Subcutaneous abdominal adipose tissue (tissue), 5 donors: ENCODE data around the gene SLC22A23.
A peak's percentile ranks its signal among the peaks of the same experiment; 100 is the strongest.

ENCODE experiments used
- H3K27ac ChIP-seq: one replicate; pipeline ENCODE4 v1.7.0; 2013; ENCODE audit warnings: low read depth, mild to moderate bottlenecking, inconsistent platforms, low read length, moderate library complexity
- H3K27me3 ChIP-seq, 5 donors: one replicate each; pipeline ENCODE4 v1.7.0; 2013; ENCODE audit warnings: low read length in 5 of 5, inconsistent platforms in 1 of 5; ENCODE audit not compliant: control insufficient read depth in 5 of 5, insufficient read depth in 4 of 5
- H3K36me3 ChIP-seq, 5 donors: one replicate each; pipeline ENCODE4 v1.7.0; 2013; ENCODE audit warnings: low read length in 5 of 5; ENCODE audit not compliant: control insufficient read depth in 5 of 5, insufficient read depth in 5 of 5
- H3K4me1 ChIP-seq, 5 donors: one replicate each; pipeline ENCODE4 v1.7.0; 2013; ENCODE audit warnings: low read length in 5 of 5, mild to moderate bottlenecking in 3 of 5, moderate library complexity in 1 of 5; ENCODE audit not compliant: control insufficient read depth in 5 of 5, insufficient read depth in 5 of 5
- H3K4me3 ChIP-seq, 5 donors: one replicate each; pipeline ENCODE4 v1.7.0; 2013; ENCODE audit warnings: low read length in 5 of 5, low read depth in 1 of 5
- H3K9ac ChIP-seq, 5 donors: one replicate each; pipeline ENCODE4 v1.7.0; 2013; ENCODE audit warnings: low read length in 5 of 5, mild to moderate bottlenecking in 4 of 5, moderate library complexity in 3 of 5
- H3K9me3 ChIP-seq, 5 donors: one replicate each; pipeline ENCODE4 v1.7.0; 2013; ENCODE audit warnings: low read length in 5 of 5; ENCODE audit not compliant: control insufficient read depth in 5 of 5
- donor health status: healthy.
- donor health status: healthy.
- donor health status: healthy.
- donor health status: healthy.
- donor health status: healthy.

SLC22A23 gene

GRCh38 chr6:3330199-3330598 lies 126.7 kb downstream of the SLC22A23 start:
- peaks cover 4 to 39% (median 31%) of the 10 kb centered on the region in 5 donors for H3K4me1 ChIP-seq
- no peak overlapping the region for H3K27ac ChIP-seq
- H3K27me3 ChIP-seq = no peaks in the 10 kb centered on the region
- no peaks in the 10 kb centered on the region for H3K9me3 ChIP-seq
- no peaks in the 10 kb centered on the region for H3K36me3 ChIP-seq
- H3K9ac ChIP-seq = no peak overlapping the region
- no peak overlapping the region for H3K4me3 ChIP-seq

- Histone ChIP-seq H3K27ac (no peak overlapping the region), H3K27me3 (no peaks in the 10 kb centered on the region), H3K4me1 (peaks cover 7 to 39% (median 32%) of the 10 kb centered on the region in 5 donors), H3K36me3 (no peaks in the 10 kb centered on the region), H3K9ac (no peak overlapping the region), H3K4me3 (no peak overlapping the region), H3K9me3 (no peaks in the 10 kb centered on the region)
These were observed 127.3 kb downstream of the SLC22A23 start for GRCh38 chr6:3329393-3330051.

- H3K36me3 ChIP-seq = no peaks in the 10 kb centered on the region
- peaks cover 7 to 43% (median 33%) of the 10 kb centered on the region in 5 donors for H3K4me1 ChIP-seq
- H3K27ac ChIP-seq = no peak overlapping the region
- no peaks in the 10 kb centered on the region for H3K9me3 ChIP-seq
- no peak overlapping the region for H3K4me3 ChIP-seq
- H3K27me3 ChIP-seq = no peaks in the 10 kb centered on the region
- no peak overlapping the region for H3K9ac ChIP-seq
These were observed 128.1 kb downstream of the SLC22A23 start for GRCh38 chr6:3328796-3329195.

DNA sequence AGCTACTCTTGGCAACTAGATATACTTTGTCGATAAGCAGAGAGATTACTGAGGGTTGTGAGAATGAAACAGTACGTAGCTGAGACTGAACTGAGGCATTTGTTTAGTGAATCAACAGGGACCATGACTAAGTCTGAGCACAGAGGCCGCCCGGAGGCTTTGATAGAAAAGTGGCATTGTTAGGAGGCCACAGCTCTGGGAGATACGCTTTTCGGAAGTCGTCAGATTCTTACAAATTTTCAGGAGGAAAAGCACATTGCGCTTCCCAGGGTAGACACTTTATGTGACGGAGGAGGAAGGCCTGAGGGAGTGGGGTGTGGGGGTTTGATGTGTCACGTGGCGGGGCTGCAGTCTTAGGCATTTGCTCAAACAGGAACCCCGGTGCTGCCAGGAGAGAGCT lies 128.7 kb downstream of the SLC22A23 start:
- Histone ChIP-seq H3K36me3 (no peaks in the 10 kb centered on the region), H3K9me3 (no peaks in the 10 kb centered on the region), H3K4me3 (no peak overlapping the region), H3K4me1 (peaks cover 7 to 47% (median 36%) of the 10 kb centered on the region in 5 donors), H3K27ac (no peak overlapping the region), H3K9ac (no peak overlapping the region), H3K27me3 (no peaks in the 10 kb centered on the region)

DNA sequence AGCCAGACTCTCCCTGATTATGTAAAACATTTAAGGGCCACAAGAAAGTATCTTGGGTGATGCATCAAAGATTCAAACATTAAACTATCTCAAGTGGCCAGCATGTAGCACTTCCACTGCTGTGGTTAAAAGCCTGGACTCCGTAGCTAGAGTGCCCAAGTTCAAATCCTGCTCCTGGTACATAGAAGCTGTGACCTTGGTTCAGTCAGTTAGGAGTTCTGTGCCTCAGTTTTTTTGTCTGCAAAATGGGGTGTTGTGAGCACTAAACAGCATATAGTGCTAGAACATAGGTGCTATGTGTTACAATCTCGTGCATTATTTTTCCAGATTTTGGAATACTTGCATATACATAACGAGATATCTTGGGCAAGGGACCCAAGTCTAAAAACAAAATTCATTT lies 129.4 kb downstream of the SLC22A23 start:
- H3K36me3 ChIP-seq = peaks cover 0 to 4% (median 0%) of the 10 kb centered on the region in 5 donors
- H3K9ac ChIP-seq = no peak overlapping the region
- H3K4me3 ChIP-seq = no peak overlapping the region
- H3K4me1 ChIP-seq = peaks cover 7 to 50% (median 36%) of the 10 kb centered on the region in 5 donors
- H3K9me3 ChIP-seq = no peaks in the 10 kb centered on the region
- H3K27me3 ChIP-seq = no peaks in the 10 kb centered on the region
- H3K27ac ChIP-seq = no peak overlapping the region

- Histone ChIP-seq H3K27me3 (no peaks in the 10 kb centered on the region), H3K4me1 (peaks cover 5 to 51% (median 34%) of the 10 kb centered on the region in 5 donors), H3K9me3 (no peaks in the 10 kb centered on the region), H3K4me3 (no peak overlapping the region), H3K27ac (no peak overlapping the region), H3K36me3 (peaks cover 0 to 4% (median 0%) of the 10 kb centered on the region in 5 donors), H3K9ac (no peak overlapping the region)
These were observed 129.9 kb downstream of the SLC22A23 start for GRCh38 chr6:3326981-3327380.

DNA sequence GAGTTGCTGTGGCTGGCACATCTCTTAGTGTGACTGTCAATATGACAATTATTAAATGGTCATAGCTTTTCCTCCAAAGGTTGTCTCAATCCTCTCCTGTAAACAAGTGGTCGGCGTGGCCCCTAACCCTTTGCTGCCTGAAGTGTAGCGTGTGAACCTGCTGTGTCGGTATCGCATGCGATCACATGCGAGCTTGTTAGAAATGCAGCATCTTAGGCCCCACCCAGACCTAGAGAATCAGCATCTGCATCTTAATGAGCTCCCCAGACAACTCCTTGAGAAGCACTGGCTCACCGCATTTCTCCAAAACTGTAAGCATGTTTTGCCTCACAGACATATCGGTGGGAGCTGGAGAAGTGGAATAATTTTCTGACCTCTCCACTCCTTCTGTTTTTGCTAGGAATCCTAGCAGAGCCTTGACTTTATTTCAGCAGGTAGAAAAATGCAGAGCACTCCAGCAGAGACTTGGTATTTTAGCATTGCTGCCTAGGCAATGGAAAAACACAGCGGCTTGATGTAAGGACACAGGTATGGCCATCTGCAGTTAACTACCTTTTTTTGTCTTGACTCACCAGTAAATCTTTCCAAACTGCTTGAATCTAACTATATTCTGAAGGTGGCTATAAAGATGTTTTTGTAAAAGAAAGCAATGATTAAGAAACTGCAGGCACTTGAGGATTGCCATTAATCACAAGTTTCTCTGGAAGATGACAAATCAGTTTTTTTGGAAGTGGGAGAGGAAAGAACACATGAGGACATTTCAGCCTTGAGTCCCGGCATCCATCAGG lies 130.5 kb downstream of the SLC22A23 start:
- Histone ChIP-seq H3K9me3 (no peaks in the 10 kb centered on the region), H3K9ac (no peak overlapping the region), H3K4me1 (peaks cover 5 to 51% (median 32%) of the 10 kb centered on the region in 5 donors), H3K4me3 (no peak overlapping the region), H3K27me3 (no peaks in the 10 kb centered on the region), H3K27ac (no peak overlapping the region), H3K36me3 (peaks cover 0 to 4% (median 0%) of the 10 kb centered on the region in 5 donors)

GRCh38 chr6:3325210-3325609 lies 131.6 kb downstream of the SLC22A23 start:
- H3K4me3 ChIP-seq = peak overlapping the region in 1 of 5 donors; percentile 20
- no peaks in the 10 kb centered on the region for H3K9me3 ChIP-seq
- peak overlapping the region; percentile 74 for H3K27ac ChIP-seq
- no peak overlapping the region for H3K9ac ChIP-seq
- H3K36me3 ChIP-seq = peaks cover 0 to 4% (median under 1%) of the 10 kb centered on the region in 5 donors
- H3K4me1 ChIP-seq = peaks cover 5 to 44% (median 25%) of the 10 kb centered on the region in 5 donors
- H3K27me3 ChIP-seq = no peaks in the 10 kb centered on the region

- H3K27me3 ChIP-seq = no peaks in the 10 kb centered on the region
- peak overlapping the region; percentile 74 for H3K27ac ChIP-seq
- no peak overlapping the region for H3K4me3 ChIP-seq
- no peaks in the 10 kb centered on the region for H3K9me3 ChIP-seq
- H3K36me3 ChIP-seq = peaks cover 0 to 7% (median 4%) of the 10 kb centered on the region in 5 donors
- H3K4me1 ChIP-seq = peaks cover 5 to 36% (median 22%) of the 10 kb centered on the region in 5 donors
- H3K9ac ChIP-seq = peak overlapping the region in 1 of 5 donors; percentile 21
These were observed 132.4 kb downstream of the SLC22A23 start for GRCh38 chr6:3324262-3324942.
